ENCODE data around the gene HLF. TPM values are rescaled to one million over a fixed set of nuclear protein-coding genes. Genes with fewer than 3 reads are reported as not detected.
A peak's percentile ranks its signal among the peaks of the same experiment; 100 is the strongest.

The HLF gene
- total RNA-seq, 4 donors from 2014 or later: 19.8 to 46.7 (median 29.9) TPM

GRCh38 chr17:55283256-55283965, 18.7 kb downstream of the HLF start:
- 63 to 69% methylated on average over 9 of the region's 9 CpGs for WGBS, 2 donors
- no peak for DNase-seq (ENCODE audit: low spot score in 2 of 2)
- TF ChIP-seq CTCF (IDR thresholded peaks at IDR 0.05) (no peak), POLR2A (IDR thresholded peaks at IDR 0.05) (no peak)
- no peak overlapping the region for H3K4me3 ChIP-seq (ENCODE audit: low read depth, poor library complexity, severe bottlenecking)
- intact Hi-C loops (cut with DNase I; ENCODE audit: low total_unique reads): no loop called here

- no peak for DNase-seq (ENCODE audit: low spot score in 2 of 2)
- intact Hi-C loops (cut with DNase I; ENCODE audit: low total_unique reads): no loop called here
- WGBS, 2 donors: 64 to 83% methylated on average over 7 of the region's 7 CpGs
- no peak overlapping the region for H3K4me3 ChIP-seq (ENCODE audit: low read depth, poor library complexity, severe bottlenecking)
- TF ChIP-seq CTCF (IDR thresholded peaks at IDR 0.05) (no peak), POLR2A (IDR thresholded peaks at IDR 0.05) (no peak)
Observed at GRCh38 chr17:55284001-55284884, 19.5 kb downstream of the HLF start.

- WGBS, 2 donors: 23 to 45% methylated on average over 2 of the region's 2 CpGs
- intact Hi-C loops (cut with DNase I; ENCODE audit: low total_unique reads): no loop called here
- no peak overlapping the region for H3K4me3 ChIP-seq (ENCODE audit: low read depth, poor library complexity, severe bottlenecking)
- TF ChIP-seq POLR2A (IDR thresholded peaks at IDR 0.05) (no peak), CTCF (IDR thresholded peaks at IDR 0.05) (no peak)
- DNase-seq (ENCODE audit: low spot score in 2 of 2): no peak
Observed at GRCh38 chr17:55284944-55285339, 20.2 kb downstream of the HLF start.

GRCh38 chr17:55285340-55286301, 20.9 kb downstream of the HLF start:
- TF ChIP-seq POLR2A (IDR thresholded peaks at IDR 0.05) (no peak), CTCF (IDR thresholded peaks at IDR 0.05) (no peak)
- intact Hi-C loops (cut with DNase I; ENCODE audit: low total_unique reads): no loop called here
- H3K4me3 ChIP-seq (ENCODE audit: low read depth, poor library complexity, severe bottlenecking): no peak overlapping the region
- DNase-seq (ENCODE audit: low spot score in 2 of 2): peak; percentile 92 to 97
- WGBS, 2 donors: 34 to 35% methylated on average over 11 of the region's 11 CpGs

Data from lower leg skin (tissue), 4 donors.